Measurements from ENCODE around the gene FGR.

The FGR gene

GRCh38 chr1:27593678-27594563 is 41.1 kb downstream of the FGR start:
- no peaks in the 10 kb centered on the region for H3K27me3 ChIP-seq (ENCODE audit: control insufficient read depth in 1 of 2, insufficient read depth in 2 of 2, low read length in 2 of 2)
- H3K27ac ChIP-seq (ENCODE audit: low read depth, low read length), result peak overlapping the region; percentile 71
- H3K36me3 ChIP-seq (ENCODE audit: insufficient read depth, low read length), result no peaks in the 10 kb centered on the region
- H3K4me3 ChIP-seq (ENCODE audit: low read depth in 1 of 2, low read length in 2 of 2), result peak overlapping the region in 1 of 2 donors; percentile 22
- H3K9ac ChIP-seq (ENCODE audit: low read length), result no peak overlapping the region
- H3K9me3 ChIP-seq (ENCODE audit: low read length), result no peaks in the 10 kb centered on the region
- H3K4me1 ChIP-seq (ENCODE audit: insufficient read depth, low read length), result peaks cover 98% of the 10 kb centered on the region

GRCh38 chr1:27592931-27593677 is 41.9 kb downstream of the FGR start:
- peak overlapping the region; percentile 71 for H3K27ac ChIP-seq (ENCODE audit: low read depth, low read length)
- H3K27me3 ChIP-seq (ENCODE audit: control insufficient read depth in 1 of 2, insufficient read depth in 2 of 2, low read length in 2 of 2), result no peaks in the 10 kb centered on the region
- H3K9me3 ChIP-seq (ENCODE audit: low read length), result no peaks in the 10 kb centered on the region
- peaks cover 4% of the 10 kb centered on the region for H3K36me3 ChIP-seq (ENCODE audit: insufficient read depth, low read length)
- H3K4me3 ChIP-seq (ENCODE audit: low read depth in 1 of 2, low read length in 2 of 2), result peak overlapping the region in 1 of 2 donors; percentile 17
- peaks cover 98% of the 10 kb centered on the region for H3K4me1 ChIP-seq (ENCODE audit: insufficient read depth, low read length)
- no peak overlapping the region for H3K9ac ChIP-seq (ENCODE audit: low read length)

- Histone ChIP-seq H3K27ac (ENCODE audit: low read depth, low read length) (peak overlapping the region; percentile 71), H3K4me3 (ENCODE audit: low read depth in 1 of 2, low read length in 2 of 2) (no peak overlapping the region), H3K36me3 (ENCODE audit: insufficient read depth, low read length) (peaks cover 11% of the 10 kb centered on the region), H3K4me1 (ENCODE audit: insufficient read depth, low read length) (peaks cover 96% of the 10 kb centered on the region), H3K9me3 (ENCODE audit: low read length) (no peaks in the 10 kb centered on the region), H3K27me3 (ENCODE audit: control insufficient read depth in 1 of 2, insufficient read depth in 2 of 2, low read length in 2 of 2) (no peaks in the 10 kb centered on the region), H3K9ac (ENCODE audit: low read length) (no peak overlapping the region)
These were observed 42.6 kb downstream of the FGR start for GRCh38 chr1:27592232-27592930.

- peaks cover 13% of the 10 kb centered on the region for H3K36me3 ChIP-seq (ENCODE audit: insufficient read depth, low read length)
- H3K9me3 ChIP-seq (ENCODE audit: low read length), result no peaks in the 10 kb centered on the region
- H3K27ac ChIP-seq (ENCODE audit: low read depth, low read length), result peak overlapping the region; percentile 46
- H3K9ac ChIP-seq (ENCODE audit: low read length), result no peak overlapping the region
- H3K27me3 ChIP-seq (ENCODE audit: control insufficient read depth in 1 of 2, insufficient read depth in 2 of 2, low read length in 2 of 2), result no peaks in the 10 kb centered on the region
- peaks cover 96% of the 10 kb centered on the region for H3K4me1 ChIP-seq (ENCODE audit: insufficient read depth, low read length)
- no peak overlapping the region for H3K4me3 ChIP-seq (ENCODE audit: low read depth in 1 of 2, low read length in 2 of 2)
These were observed 43.4 kb downstream of the FGR start for GRCh38 chr1:27591622-27592021.

GRCh38 chr1:27590917-27591508 is 44.0 kb downstream of the FGR start:
- H3K4me1 ChIP-seq (ENCODE audit: insufficient read depth, low read length), result peaks cover 90% of the 10 kb centered on the region
- no peak overlapping the region for H3K4me3 ChIP-seq (ENCODE audit: low read depth in 1 of 2, low read length in 2 of 2)
- H3K9ac ChIP-seq (ENCODE audit: low read length), result no peak overlapping the region

GRCh38 chr1:27589841-27590426 is 45.1 kb downstream of the FGR start:
- peaks cover 13% of the 10 kb centered on the region for H3K36me3 ChIP-seq (ENCODE audit: insufficient read depth, low read length)
- H3K4me1 ChIP-seq (ENCODE audit: insufficient read depth, low read length), result peaks cover 80% of the 10 kb centered on the region
- peak overlapping the region; percentile 18 for H3K9ac ChIP-seq (ENCODE audit: low read length)
- H3K4me3 ChIP-seq (ENCODE audit: low read depth in 1 of 2, low read length in 2 of 2), result peak overlapping the region in 1 of 2 donors; percentile 6
- no peaks in the 10 kb centered on the region for H3K9me3 ChIP-seq (ENCODE audit: low read length)
- H3K27me3 ChIP-seq (ENCODE audit: control insufficient read depth in 1 of 2, insufficient read depth in 2 of 2, low read length in 2 of 2), result no peaks in the 10 kb centered on the region
- H3K27ac ChIP-seq (ENCODE audit: low read depth, low read length), result peak overlapping the region; percentile 70

More at GRCh38 chr1:27590917-27591508, 44.0 kb downstream of the FGR start:
- peaks cover 13% of the 10 kb centered on the region for H3K36me3 ChIP-seq (ENCODE audit: insufficient read depth, low read length)
- H3K27ac ChIP-seq (ENCODE audit: low read depth, low read length), result peak overlapping the region; percentile 70
- H3K9me3 ChIP-seq (ENCODE audit: low read length), result no peaks in the 10 kb centered on the region
- H3K27me3 ChIP-seq (ENCODE audit: control insufficient read depth in 1 of 2, insufficient read depth in 2 of 2, low read length in 2 of 2), result no peaks in the 10 kb centered on the region

- H3K27me3 ChIP-seq (ENCODE audit: control insufficient read depth in 1 of 2, insufficient read depth in 2 of 2, low read length in 2 of 2), result no peaks in the 10 kb centered on the region
- peaks cover 13% of the 10 kb centered on the region for H3K36me3 ChIP-seq (ENCODE audit: insufficient read depth, low read length)
- peak overlapping the region; percentile 70 for H3K27ac ChIP-seq (ENCODE audit: low read depth, low read length)
- H3K4me1 ChIP-seq (ENCODE audit: insufficient read depth, low read length), result peaks cover 75% of the 10 kb centered on the region
- no peak overlapping the region for H3K9ac ChIP-seq (ENCODE audit: low read length)
- H3K9me3 ChIP-seq (ENCODE audit: low read length), result no peaks in the 10 kb centered on the region
- H3K4me3 ChIP-seq (ENCODE audit: low read depth in 1 of 2, low read length in 2 of 2), result no peak overlapping the region
These were observed 45.5 kb downstream of the FGR start for GRCh38 chr1:27589441-27589840.

- H3K27me3 ChIP-seq (ENCODE audit: control insufficient read depth in 1 of 2, insufficient read depth in 2 of 2, low read length in 2 of 2), result no peaks in the 10 kb centered on the region
- H3K9ac ChIP-seq (ENCODE audit: low read length), result no peak overlapping the region
- H3K36me3 ChIP-seq (ENCODE audit: insufficient read depth, low read length), result peaks cover 13% of the 10 kb centered on the region
- no peak overlapping the region for H3K4me3 ChIP-seq (ENCODE audit: low read depth in 1 of 2, low read length in 2 of 2)
- H3K9me3 ChIP-seq (ENCODE audit: low read length), result no peaks in the 10 kb centered on the region
- peak overlapping the region; percentile 70 for H3K27ac ChIP-seq (ENCODE audit: low read depth, low read length)
- peaks cover 66% of the 10 kb centered on the region for H3K4me1 ChIP-seq (ENCODE audit: insufficient read depth, low read length)
These were observed 46.4 kb downstream of the FGR start for GRCh38 chr1:27588256-27589232.

GRCh38 chr1:27585684-27586083 is 49.3 kb downstream of the FGR start:
- Histone ChIP-seq H3K9ac (ENCODE audit: low read length) (no peak overlapping the region), H3K4me1 (ENCODE audit: insufficient read depth, low read length) (peaks cover 49% of the 10 kb centered on the region), H3K27ac (ENCODE audit: low read depth, low read length) (no peak overlapping the region)

GRCh38 chr1:27584453-27584852 is 50.5 kb downstream of the FGR start:
- Histone ChIP-seq H3K4me3 (ENCODE audit: low read depth in 1 of 2, low read length in 2 of 2) (no peak overlapping the region), H3K27ac (ENCODE audit: low read depth, low read length) (no peak overlapping the region), H3K27me3 (ENCODE audit: control insufficient read depth in 1 of 2, insufficient read depth in 2 of 2, low read length in 2 of 2) (no peaks in the 10 kb centered on the region), H3K36me3 (ENCODE audit: insufficient read depth, low read length) (peaks cover 13% of the 10 kb centered on the region), H3K4me1 (ENCODE audit: insufficient read depth, low read length) (peaks cover 36% of the 10 kb centered on the region), H3K9ac (ENCODE audit: low read length) (no peak overlapping the region), H3K9me3 (ENCODE audit: low read length) (no peaks in the 10 kb centered on the region)

More at GRCh38 chr1:27585684-27586083, 49.3 kb downstream of the FGR start:
- Histone ChIP-seq H3K27me3 (ENCODE audit: control insufficient read depth in 1 of 2, insufficient read depth in 2 of 2, low read length in 2 of 2) (no peaks in the 10 kb centered on the region), H3K36me3 (ENCODE audit: insufficient read depth, low read length) (peaks cover 13% of the 10 kb centered on the region), H3K4me3 (ENCODE audit: low read depth in 1 of 2, low read length in 2 of 2) (no peak overlapping the region), H3K9me3 (ENCODE audit: low read length) (no peaks in the 10 kb centered on the region)

Measured in muscle layer of colon (tissue), 2 donors.